Mesendoderm (in vitro differentiated cells): ENCODE data around the gene HSF5.

Experiments
- DNase-seq: peaks from one replicate; pipeline ENCODE4 v3.0.0; 2013
- H2AK5ac ChIP-seq: 2 replicates; pipeline ENCODE4 v1.6.1; 2013; ENCODE audit warnings: low read length, inconsistent platforms
- H2BK120ac ChIP-seq: 2 replicates; pipeline ENCODE4 v1.6.1; 2013; ENCODE audit warnings: low read depth, mild to moderate bottlenecking, low read length, moderate library complexity, mixed read lengths
- H2BK15ac ChIP-seq: replicated peaks from 2 replicates; pipeline ENCODE4 v1.6.1; 2013; ENCODE audit warnings: low read depth, mild to moderate bottlenecking, moderate library complexity
- H2BK5ac ChIP-seq: 2 replicates; pipeline ENCODE4 v1.6.1; 2013; ENCODE audit warnings: low read length, inconsistent platforms
- H3K18ac ChIP-seq: 2 replicates; pipeline ENCODE4 v1.6.1; 2013; ENCODE audit warnings: mild to moderate bottlenecking, low read length, mixed read lengths
- H3K23ac ChIP-seq: one replicate; pipeline ENCODE4 v1.6.1; 2013; ENCODE audit warnings: low read length
- H3K27ac ChIP-seq: 2 replicates; pipeline ENCODE4 v1.5.1; 2013; ENCODE audit warnings: low read depth, mild to moderate bottlenecking, inconsistent platforms, low read length, moderate library complexity
- H3K27me3 ChIP-seq: 2 replicates; pipeline ENCODE4 v1.6.1; 2013; ENCODE audit warnings: low read length, control low read depth, mild to moderate bottlenecking, inconsistent platforms; ENCODE audit not compliant: insufficient read depth, poor library complexity
- H3K36me3 ChIP-seq: 2 replicates; pipeline ENCODE4 v1.6.1; 2013; ENCODE audit warnings: low read length, inconsistent platforms; ENCODE audit not compliant: control insufficient read depth, insufficient read depth
- H3K4ac ChIP-seq: one replicate; pipeline ENCODE4 v1.6.1; 2013; ENCODE audit warnings: low read depth, mild to moderate bottlenecking, low read length, moderate library complexity
- H3K4me1 ChIP-seq: 2 replicates; pipeline ENCODE4 v1.6.1; 2013; ENCODE audit warnings: low read depth, low read length, inconsistent platforms; ENCODE audit not compliant: control insufficient read depth
- H3K4me2 ChIP-seq: 2 replicates; pipeline ENCODE4 v1.6.1; 2013; ENCODE audit warnings: low read length
- H3K4me3 ChIP-seq: 2 replicates; pipeline ENCODE4 v1.5.1; 2013; ENCODE audit warnings: mild to moderate bottlenecking, low read length
- H3K56ac ChIP-seq: one replicate; pipeline ENCODE4 v1.6.1; 2013; ENCODE audit warnings: low read length
- H3K79me1 ChIP-seq: 2 replicates; pipeline ENCODE4 v1.6.1; 2013; ENCODE audit warnings: low read length, inconsistent platforms
- H3K79me2 ChIP-seq: 2 replicates; pipeline ENCODE4 v1.6.1; 2013; ENCODE audit warnings: mild to moderate bottlenecking, low read length; ENCODE audit not compliant: control insufficient read depth, insufficient read depth
- H3K9ac ChIP-seq: 2 replicates; pipeline ENCODE4 v1.6.1; 2013; ENCODE audit warnings: low read length, inconsistent platforms
- H4K5ac ChIP-seq: one replicate; pipeline ENCODE4 v1.6.1; 2013; ENCODE audit warnings: low read length
- H4K8ac ChIP-seq: one replicate; pipeline ENCODE4 v1.6.1; 2013; ENCODE audit warnings: low read depth, mild to moderate bottlenecking, control low read depth, low read length, moderate library complexity
- WGBS: extraction: QIAGEN DNeasy Blood & Tissue Kit; methylation state at CpG from one replicate; pipeline ENCODE4 v1.1.7; 2013; ENCODE audit warnings: low lambda C conversion rate, missing lambda C conversion rate; ENCODE audit not compliant: insufficient coverage; ENCODE audit errors: extremely low coverage; 5-methylcytosine and 5-hydroxymethylcytosine counted together

HSF5 gene

DNA sequence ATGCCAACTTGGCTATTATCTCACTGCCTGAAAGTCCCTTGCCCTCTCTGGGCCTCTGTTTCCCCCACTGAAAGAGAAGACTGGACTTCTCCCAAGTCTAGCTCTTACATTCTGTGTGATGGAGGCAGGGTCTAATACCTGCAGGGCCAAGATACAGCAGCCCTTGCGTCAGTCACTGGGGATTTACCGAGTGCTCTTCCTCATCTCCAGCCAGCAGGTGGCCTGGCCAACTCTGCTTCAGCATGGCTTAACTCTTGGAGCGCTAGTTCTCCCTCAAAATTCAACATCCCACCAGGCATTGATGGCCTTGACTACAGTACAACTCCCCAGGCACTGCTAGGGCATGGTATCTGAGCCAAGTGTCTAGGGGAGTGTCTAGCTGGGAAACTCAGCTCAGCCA, 46.1 kb upstream of the HSF5 start:
- H2AK5ac ChIP-seq, result no peak overlapping the region
- WGBS, result no CpG with 5 or more reads among the region's 3 CpGs
- no peak overlapping the region for H3K56ac ChIP-seq
- no peaks in the 10 kb centered on the region for H3K79me1 ChIP-seq
- DNase-seq, result no peak
- no peak overlapping the region for H3K4me2 ChIP-seq
- H4K8ac ChIP-seq, result no peak overlapping the region
- H3K27ac ChIP-seq, result no peak overlapping the region
- H2BK5ac ChIP-seq, result no peak overlapping the region
- H3K4me1 ChIP-seq, result no peaks in the 10 kb centered on the region
- no peaks in the 10 kb centered on the region for H3K36me3 ChIP-seq
- no peak overlapping the region for H3K4me3 ChIP-seq
- H3K9ac ChIP-seq, result no peak overlapping the region
- H3K23ac ChIP-seq, result no peak overlapping the region
- H3K4ac ChIP-seq, result no peak overlapping the region
- no peaks in the 10 kb centered on the region for H3K79me2 ChIP-seq
- H4K5ac ChIP-seq, result no peak overlapping the region
- no peak overlapping the region for H3K18ac ChIP-seq
- H3K27me3 ChIP-seq, result no peaks in the 10 kb centered on the region
- H2BK120ac ChIP-seq, result no peak overlapping the region
- H2BK15ac ChIP-seq, result no peak overlapping the region

DNA sequence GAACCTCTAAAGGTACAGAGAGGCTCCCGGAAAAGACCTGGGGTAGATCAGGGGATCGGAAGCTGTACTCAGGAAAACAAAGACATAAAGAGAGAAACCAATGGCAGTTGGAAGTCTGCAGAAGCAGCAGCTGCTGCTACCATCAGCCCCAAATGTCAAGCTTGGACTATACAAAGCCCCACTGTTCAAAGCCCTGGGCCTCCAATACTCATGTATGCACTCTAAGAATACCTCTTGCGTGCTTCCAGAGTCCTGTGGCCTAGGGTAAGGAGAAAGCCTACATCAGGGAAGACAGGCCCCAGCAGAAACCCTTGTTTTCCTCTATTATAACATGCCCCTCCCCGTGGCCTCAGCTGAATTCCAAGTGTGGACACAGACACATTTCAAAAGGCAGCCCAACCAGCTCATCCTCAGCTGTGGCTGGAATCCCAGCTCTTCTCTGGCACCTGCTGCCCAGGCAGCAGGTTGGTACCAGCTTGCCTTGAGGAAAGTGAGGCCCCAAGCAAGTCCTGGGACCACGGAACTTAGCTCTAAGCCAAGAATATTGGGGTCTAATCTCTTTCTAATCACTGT, 45.5 kb upstream of the HSF5 start:
- Histone ChIP-seq H3K27ac (no peak overlapping the region), H4K8ac (no peak overlapping the region), H3K4ac (no peak overlapping the region), H2AK5ac (no peak overlapping the region), H2BK15ac (no peak overlapping the region), H3K9ac (no peak overlapping the region), H3K23ac (no peak overlapping the region), H3K56ac (no peak overlapping the region), H3K36me3 (no peaks in the 10 kb centered on the region), H3K79me2 (no peaks in the 10 kb centered on the region), H3K4me2 (no peak overlapping the region), H4K5ac (no peak overlapping the region), H3K79me1 (no peaks in the 10 kb centered on the region), H2BK5ac (no peak overlapping the region), H3K18ac (no peak overlapping the region), H3K4me1 (no peaks in the 10 kb centered on the region), H3K27me3 (no peaks in the 10 kb centered on the region), H3K4me3 (no peak overlapping the region), H2BK120ac (no peak overlapping the region)
- no peak for DNase-seq
- WGBS, result no CpG with 5 or more reads among the region's 5 CpGs

DNA sequence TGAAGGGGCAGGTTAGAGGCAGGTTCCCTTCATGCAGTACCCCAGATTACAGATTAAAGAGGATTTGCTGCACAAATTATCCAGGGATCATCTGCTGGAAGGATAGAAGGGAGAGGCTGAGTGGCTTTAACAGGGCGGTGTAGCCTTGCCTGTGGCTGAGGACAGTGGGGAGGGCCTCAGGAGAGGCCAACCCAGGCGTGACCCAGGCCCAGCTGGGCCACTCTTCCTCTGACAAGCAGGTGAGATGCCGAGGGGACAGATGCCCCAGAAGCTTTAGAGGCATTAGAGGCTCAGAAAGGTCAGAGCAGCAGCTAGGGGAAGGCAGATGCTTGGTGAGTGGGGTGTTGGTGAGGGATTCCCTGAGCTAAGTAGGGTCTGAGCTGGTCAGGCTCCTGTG, 44.3 kb upstream of the HSF5 start:
- H3K4me3 ChIP-seq, result no peak overlapping the region
- no peak overlapping the region for H3K4me2 ChIP-seq
- no peaks in the 10 kb centered on the region for H3K79me1 ChIP-seq
- no peaks in the 10 kb centered on the region for H3K36me3 ChIP-seq
- no peaks in the 10 kb centered on the region for H3K27me3 ChIP-seq
- no peak overlapping the region for H3K56ac ChIP-seq
- no peak overlapping the region for H2BK5ac ChIP-seq
- H3K27ac ChIP-seq, result no peak overlapping the region
- no peak overlapping the region for H4K5ac ChIP-seq
- H3K4me1 ChIP-seq, result no peaks in the 10 kb centered on the region
- no CpG with 5 or more reads among the region's 3 CpGs for WGBS
- H3K79me2 ChIP-seq, result no peaks in the 10 kb centered on the region
- H2BK120ac ChIP-seq, result no peak overlapping the region
- no peak overlapping the region for H3K9ac ChIP-seq
- H2BK15ac ChIP-seq, result no peak overlapping the region
- no peak overlapping the region for H3K18ac ChIP-seq
- no peak overlapping the region for H2AK5ac ChIP-seq
- no peak overlapping the region for H3K23ac ChIP-seq
- DNase-seq, result no peak
- no peak overlapping the region for H3K4ac ChIP-seq
- H4K8ac ChIP-seq, result no peak overlapping the region

DNA sequence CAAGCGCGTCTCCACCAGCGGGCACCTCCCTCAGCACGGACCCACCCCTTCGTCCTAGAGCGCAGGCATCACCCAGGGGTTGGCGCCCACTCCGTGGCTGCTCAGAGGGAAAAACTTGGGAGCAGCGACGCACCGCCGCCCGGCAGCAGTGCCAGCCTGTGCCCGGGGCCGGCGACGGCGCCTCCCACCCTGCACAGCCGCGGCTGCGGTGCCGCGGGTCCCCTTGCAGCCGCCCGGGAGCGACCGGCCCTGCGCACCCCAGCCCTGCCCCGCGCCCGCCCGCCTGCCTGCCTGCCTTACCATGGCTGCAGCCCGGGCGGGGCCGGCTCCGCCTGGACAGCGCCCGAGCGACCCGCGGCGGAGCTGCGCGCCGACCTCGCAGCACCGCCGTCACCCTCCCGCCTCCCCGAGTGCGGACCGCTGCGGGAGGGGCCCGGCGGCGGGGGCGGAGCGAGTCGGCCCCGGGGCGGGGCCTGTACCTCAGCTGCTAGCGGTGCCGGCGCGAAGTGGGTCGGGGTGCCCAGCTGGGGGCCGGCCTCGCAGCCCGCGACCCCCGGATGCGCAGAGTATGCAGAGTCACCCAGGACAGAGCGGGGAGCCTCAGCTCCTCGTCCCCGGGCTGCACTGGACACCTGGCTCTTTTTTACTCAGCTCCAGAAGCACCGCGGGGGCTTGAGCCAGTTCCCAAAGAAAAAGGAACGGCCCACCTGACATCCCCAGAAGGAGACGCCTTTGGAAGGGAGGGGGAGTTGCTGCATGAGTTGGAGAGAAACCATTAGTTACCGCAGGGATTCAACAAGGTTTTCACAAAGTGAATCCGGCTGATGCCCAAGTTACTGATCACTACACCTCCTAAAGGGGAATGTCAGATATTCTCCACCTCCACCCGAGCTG, 43.7 kb upstream of the HSF5 start:
- no peak overlapping the region for H3K27ac ChIP-seq
- H3K4me2 ChIP-seq, result peak overlapping the region; percentile 69
- H3K23ac ChIP-seq, result no peak overlapping the region
- no peaks in the 10 kb centered on the region for H3K27me3 ChIP-seq
- H3K4me3 ChIP-seq, result peak overlapping the region; percentile 24
- H2BK5ac ChIP-seq, result no peak overlapping the region
- WGBS, result no CpG with 5 or more reads among the region's 82 CpGs
- H3K36me3 ChIP-seq, result no peaks in the 10 kb centered on the region
- H3K4ac ChIP-seq, result no peak overlapping the region
- H3K9ac ChIP-seq, result peak overlapping the region; percentile 50
- no peak overlapping the region for H4K8ac ChIP-seq
- H3K79me1 ChIP-seq, result no peaks in the 10 kb centered on the region
- no peak overlapping the region for H2AK5ac ChIP-seq
- no peaks in the 10 kb centered on the region for H3K79me2 ChIP-seq
- no peaks in the 10 kb centered on the region for H3K4me1 ChIP-seq
- peak overlapping the region; percentile 49 for H3K56ac ChIP-seq
- DNase-seq, result peak; percentile 60
- no peak overlapping the region for H2BK15ac ChIP-seq
- no peak overlapping the region for H3K18ac ChIP-seq
- no peak overlapping the region for H4K5ac ChIP-seq
- no peak overlapping the region for H2BK120ac ChIP-seq

DNA sequence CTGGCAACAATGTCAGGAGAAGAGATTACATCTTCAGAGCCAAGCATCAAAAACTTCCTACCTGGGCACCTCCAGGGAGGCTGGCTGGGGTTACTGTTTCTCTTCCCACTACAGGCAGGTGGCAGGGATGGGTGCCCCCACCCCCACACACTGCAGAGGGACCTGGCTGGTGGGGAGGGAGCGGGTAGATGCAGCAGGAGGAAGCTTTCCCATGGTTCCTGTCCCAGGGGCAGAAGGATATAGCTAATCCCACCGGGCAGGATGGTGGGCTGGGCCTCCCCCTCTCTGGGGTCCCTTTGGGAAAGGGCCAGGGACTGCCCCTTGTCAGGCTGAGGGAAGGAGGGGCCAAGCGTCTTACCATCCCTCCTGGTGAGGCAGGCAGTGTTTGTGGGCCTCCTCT, 42.9 kb upstream of the HSF5 start:
- Histone ChIP-seq H3K79me1 (no peaks in the 10 kb centered on the region), H3K27ac (no peak overlapping the region), H3K36me3 (no peaks in the 10 kb centered on the region), H2BK15ac (no peak overlapping the region), H3K4me2 (peak overlapping the region; percentile 58), H4K5ac (no peak overlapping the region), H3K56ac (no peak overlapping the region), H3K9ac (peak overlapping the region; percentile 50), H3K4ac (no peak overlapping the region), H3K18ac (no peak overlapping the region), H3K23ac (no peak overlapping the region), H2AK5ac (no peak overlapping the region), H4K8ac (no peak overlapping the region), H2BK120ac (no peak overlapping the region), H2BK5ac (no peak overlapping the region), H3K4me3 (no peak overlapping the region), H3K79me2 (no peaks in the 10 kb centered on the region), H3K27me3 (no peaks in the 10 kb centered on the region), H3K4me1 (no peaks in the 10 kb centered on the region)
- WGBS, result no CpG with 5 or more reads among the region's 3 CpGs
- DNase-seq, result no peak
